Loucy (cell line): ENCODE measurements around the gene SLC38A10.

Source experiments
- H2AFZ ChIP-seq: fragments of 200-600 bp; sonication (generic); 2 replicates; pipeline ENCODE4 v1.6.0; 2016; ENCODE audit warnings: antibody characterized with exemption, mild to moderate bottlenecking, low read length, moderate library complexity
- H3F3A ChIP-seq: fragments of 200-600 bp; 2 replicates; pipeline ENCODE4 v1.6.0; 2016; ENCODE audit warnings: antibody characterized with exemption, low read depth, mild to moderate bottlenecking
- H3K27me3 ChIP-seq: fragments of 200-600 bp; sonication (generic); 2 replicates; pipeline ENCODE4 v1.6.1; 2014; ENCODE audit warnings: low read length, mild to moderate bottlenecking; ENCODE audit not compliant: insufficient read depth, poor library complexity, severe bottlenecking
- H3K36me3 ChIP-seq: fragments of 200-600 bp; sonication (generic); 2 replicates; pipeline ENCODE4 v1.6.1; 2016; ENCODE audit warnings: low read length; ENCODE audit not compliant: insufficient read depth
- H3K4me1 ChIP-seq: fragments of 200-600 bp; sonication (generic); 2 replicates; pipeline ENCODE4 v1.5.1; 2014; ENCODE audit warnings: low read length, mild to moderate bottlenecking; ENCODE audit not compliant: insufficient read depth, poor library complexity, severe bottlenecking
- H3K4me2 ChIP-seq: fragments of 200-600 bp; sonication (generic); 2 replicates; pipeline ENCODE4 v1.6.0; 2014; ENCODE audit warnings: antibody characterized with exemption, low read length, low read depth, mild to moderate bottlenecking; ENCODE audit not compliant: poor library complexity, severe bottlenecking
- H3K4me3 ChIP-seq: fragments of 200-600 bp; sonication (generic); 2 replicates; pipeline ENCODE4 v1.5.1; 2014; ENCODE audit warnings: low read length, mild to moderate bottlenecking, mixed read lengths; ENCODE audit not compliant: poor library complexity, severe bottlenecking
- H3K79me2 ChIP-seq: fragments of 200-600 bp; sonication (generic); 2 replicates; pipeline ENCODE4 v1.6.1; 2014; ENCODE audit warnings: low read length; ENCODE audit not compliant: insufficient read depth
- H3K9ac ChIP-seq: fragments of 200-600 bp; sonication (generic); 2 replicates; pipeline ENCODE4 v1.6.0; 2014; ENCODE audit warnings: mild to moderate bottlenecking, low read depth, low read length, moderate library complexity; ENCODE audit not compliant: poor library complexity, severe bottlenecking
- H3K9me2 ChIP-seq: fragments of 200-600 bp; sonication (generic); replicated peaks from 2 replicates; pipeline ENCODE4 v1.6.1; 2016; ENCODE audit warnings: low read depth, low read length, mixed read lengths
- H3K9me3 ChIP-seq: fragments of 200-600 bp; sonication (generic); 2 replicates; pipeline ENCODE4 v1.6.1; 2014; ENCODE audit warnings: mild to moderate bottlenecking, antibody characterized with exemption, low read length, low read depth; ENCODE audit not compliant: insufficient read depth
- H4K20me1 ChIP-seq: fragments of 200-600 bp; sonication (generic); 2 replicates; pipeline ENCODE4 v1.6.0; 2014; ENCODE audit warnings: antibody characterized with exemption, low read length, mild to moderate bottlenecking; ENCODE audit not compliant: insufficient read depth, poor library complexity, severe bottlenecking
- EZH2phosphoT487 ChIP-seq: fragments of 200-600 bp; IDR thresholded peaks from 2 replicates; pipeline ENCODE4 v1.6.1; 2018; ENCODE audit warnings: antibody characterized with exemption, mild to moderate bottlenecking, moderate library complexity, borderline replicate concordance
- TF ChIP-seq, protein P1 (sequence below): fragments of 200-600 bp; sonication (generic); conservative IDR thresholded peaks from 2 replicates; pipeline ENCODE4 v1.5.1; 2014; ENCODE audit warnings: mild to moderate bottlenecking, antibody characterized with exemption, low read length

SLC38A10 gene

DNA sequence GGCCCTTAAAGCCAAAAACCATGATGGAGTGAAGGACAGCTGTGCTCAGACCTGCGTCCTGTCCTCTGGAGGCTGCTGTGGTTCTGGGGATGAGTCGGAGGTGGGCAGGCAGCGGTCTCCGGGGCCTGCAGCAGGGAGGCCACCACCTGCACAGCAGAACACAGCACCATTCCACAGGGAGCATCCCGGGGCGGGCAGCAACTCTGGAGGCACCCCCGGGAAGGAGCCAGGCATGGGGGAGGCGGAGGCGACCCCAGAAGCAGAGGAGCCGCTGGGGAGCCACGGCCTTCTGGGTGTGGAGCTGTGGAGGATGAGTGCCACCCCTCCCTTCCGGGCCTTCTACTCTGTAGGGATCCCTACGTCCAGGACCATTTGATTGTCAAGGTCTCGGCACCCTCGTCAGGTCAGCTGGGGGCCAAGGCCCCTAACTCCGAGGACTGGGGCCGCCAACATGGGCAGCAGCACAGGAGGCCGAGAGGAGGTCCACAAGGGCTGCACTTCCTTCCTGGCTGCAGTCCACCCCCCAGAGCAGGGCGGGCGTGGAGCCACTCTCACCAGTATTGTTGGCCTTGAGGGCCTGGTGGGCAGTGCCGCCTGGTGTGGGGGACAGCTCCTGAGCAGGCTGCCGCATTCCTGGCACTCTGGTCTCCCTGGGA is 96.2 kb downstream of the SLC38A10 start:
- H3K9me2 ChIP-seq, result no peaks in the 10 kb centered on the region
- H2AFZ ChIP-seq, result no peak overlapping the region
- no peak for TF ChIP-seq EZH2phosphoT487
- TF ChIP-seq, protein P1, sequence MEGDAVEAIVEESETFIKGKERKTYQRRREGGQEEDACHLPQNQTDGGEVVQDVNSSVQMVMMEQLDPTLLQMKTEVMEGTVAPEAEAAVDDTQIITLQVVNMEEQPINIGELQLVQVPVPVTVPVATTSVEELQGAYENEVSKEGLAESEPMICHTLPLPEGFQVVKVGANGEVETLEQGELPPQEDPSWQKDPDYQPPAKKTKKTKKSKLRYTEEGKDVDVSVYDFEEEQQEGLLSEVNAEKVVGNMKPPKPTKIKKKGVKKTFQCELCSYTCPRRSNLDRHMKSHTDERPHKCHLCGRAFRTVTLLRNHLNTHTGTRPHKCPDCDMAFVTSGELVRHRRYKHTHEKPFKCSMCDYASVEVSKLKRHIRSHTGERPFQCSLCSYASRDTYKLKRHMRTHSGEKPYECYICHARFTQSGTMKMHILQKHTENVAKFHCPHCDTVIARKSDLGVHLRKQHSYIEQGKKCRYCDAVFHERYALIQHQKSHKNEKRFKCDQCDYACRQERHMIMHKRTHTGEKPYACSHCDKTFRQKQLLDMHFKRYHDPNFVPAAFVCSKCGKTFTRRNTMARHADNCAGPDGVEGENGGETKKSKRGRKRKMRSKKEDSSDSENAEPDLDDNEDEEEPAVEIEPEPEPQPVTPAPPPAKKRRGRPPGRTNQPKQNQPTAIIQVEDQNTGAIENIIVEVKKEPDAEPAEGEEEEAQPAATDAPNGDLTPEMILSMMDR, result no peak
- H3K36me3 ChIP-seq, result peaks cover 29% of the 10 kb centered on the region; the same call in 1 of the 2 replicates
- H3K9me3 ChIP-seq, result no peaks in the 10 kb centered on the region
- H3K9ac ChIP-seq, result no peak overlapping the region
- no peaks in the 10 kb centered on the region for H3F3A ChIP-seq
- H3K4me3 ChIP-seq, result no peak overlapping the region
- no peaks in the 10 kb centered on the region for H4K20me1 ChIP-seq
- H3K79me2 ChIP-seq, result no peaks in the 10 kb centered on the region
- H3K4me1 ChIP-seq, result peaks cover 10% of the 10 kb centered on the region
- no peaks in the 10 kb centered on the region for H3K27me3 ChIP-seq
- H3K4me2 ChIP-seq, result no peak overlapping the region

DNA sequence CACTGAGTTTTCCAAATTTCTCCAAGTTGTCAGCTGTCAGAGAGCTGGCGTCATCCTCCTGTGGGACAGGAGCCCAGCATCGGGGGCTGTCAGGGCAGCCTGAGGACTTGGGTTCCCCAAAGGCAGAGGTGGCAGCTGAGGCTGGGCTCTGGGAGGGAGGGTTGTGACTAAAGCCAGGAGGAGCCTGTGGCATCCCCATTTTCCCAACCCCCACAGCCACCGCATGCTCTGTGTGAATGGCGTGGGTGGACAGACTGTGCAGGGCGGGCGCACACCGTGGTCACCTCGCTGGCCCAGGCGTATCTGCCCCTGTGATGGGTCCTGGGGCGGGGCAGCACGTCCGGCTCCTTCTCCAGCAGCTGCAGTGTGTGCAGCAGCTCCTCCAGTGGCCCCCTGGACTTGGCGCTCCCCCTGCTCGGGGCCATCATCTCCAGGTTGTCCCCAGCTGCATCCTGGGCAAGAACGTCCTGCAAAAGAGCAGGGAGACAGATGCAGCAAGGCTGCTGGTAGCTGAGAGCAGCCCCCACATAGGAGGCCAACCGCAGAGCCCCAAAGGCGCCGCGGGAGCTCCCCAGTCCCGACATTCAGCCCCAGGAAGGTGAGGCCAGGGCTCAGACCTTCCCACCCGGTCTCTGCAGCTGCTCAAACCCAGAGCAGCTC is 97.1 kb downstream of the SLC38A10 start:
- TF ChIP-seq, protein P1, result no peak
- TF ChIP-seq EZH2phosphoT487, result no peak
- Histone ChIP-seq H3F3A (no peaks in the 10 kb centered on the region), H2AFZ (no peak overlapping the region), H3K9ac (peak overlapping the region; percentile 62), H3K36me3 (peaks cover 22% of the 10 kb centered on the region; the same call in 1 of the 2 replicates), H3K9me3 (no peaks in the 10 kb centered on the region), H3K4me1 (peaks cover 10% of the 10 kb centered on the region), H3K79me2 (no peaks in the 10 kb centered on the region), H3K27me3 (no peaks in the 10 kb centered on the region), H4K20me1 (no peaks in the 10 kb centered on the region), H3K9me2 (no peaks in the 10 kb centered on the region), H3K4me2 (peak overlapping the region; percentile 57), H3K4me3 (peak overlapping the region; percentile 60)

DNA sequence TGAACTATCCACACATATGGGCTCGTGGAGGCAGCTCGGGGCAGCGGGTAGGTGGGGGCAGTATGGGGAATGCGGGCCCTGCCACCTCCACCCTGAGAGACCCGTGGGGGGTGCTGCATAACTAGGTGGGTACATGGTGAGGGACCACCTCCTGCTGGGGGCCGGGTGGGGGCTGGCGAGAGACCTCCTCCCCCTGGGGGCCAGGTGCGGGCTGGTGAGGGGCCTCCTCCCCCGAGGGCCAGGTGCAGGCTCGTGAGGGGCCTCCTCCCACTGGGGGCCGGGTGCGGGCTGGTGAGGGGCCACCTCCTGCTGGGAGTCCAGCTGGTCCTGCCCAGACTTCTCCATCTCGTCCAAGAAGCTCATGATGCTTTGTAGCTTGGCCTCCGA is 97.7 kb downstream of the SLC38A10 start:
- no peak overlapping the region for H2AFZ ChIP-seq
- peak overlapping the region; percentile 62 for H3K9ac ChIP-seq
- no peaks in the 10 kb centered on the region for H4K20me1 ChIP-seq
- H3K9me3 ChIP-seq, result no peaks in the 10 kb centered on the region
- no peaks in the 10 kb centered on the region for H3K27me3 ChIP-seq
- H3K4me1 ChIP-seq, result peaks cover 10% of the 10 kb centered on the region
- no peaks in the 10 kb centered on the region for H3F3A ChIP-seq
- no peaks in the 10 kb centered on the region for H3K9me2 ChIP-seq
- peaks cover 19% of the 10 kb centered on the region; the same call in 1 of the 2 replicates for H3K36me3 ChIP-seq
- no peaks in the 10 kb centered on the region for H3K79me2 ChIP-seq
- peak overlapping the region; percentile 60 for H3K4me3 ChIP-seq
- H3K4me2 ChIP-seq, result peak overlapping the region; percentile 57
- TF ChIP-seq EZH2phosphoT487, result no peak
- TF ChIP-seq, protein P1, result no peak
